Measurements from ENCODE around the gene SORCS2.

DNA sequence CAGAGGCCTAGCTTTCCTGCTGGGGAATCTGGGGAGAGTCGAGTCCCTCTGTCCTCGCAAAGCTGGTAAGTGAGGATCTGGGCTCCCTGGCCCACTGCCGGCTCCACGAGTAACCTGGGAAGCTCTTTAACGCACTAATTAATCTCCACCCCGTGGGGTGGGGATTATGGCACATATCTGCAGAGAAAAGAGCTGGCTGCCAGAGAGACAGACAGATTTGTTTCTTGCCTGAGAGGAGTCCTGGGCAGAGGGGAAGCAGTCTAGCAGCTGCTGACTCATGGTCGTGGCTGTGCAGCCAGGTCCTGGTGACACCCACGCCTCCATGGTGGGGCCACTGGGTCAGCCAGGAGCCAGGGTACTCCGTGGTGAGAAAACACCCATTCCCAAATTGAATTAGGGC is 14.0 kb downstream of the SORCS2 start:
- TF ChIP-seq POLR2A (IDR thresholded peaks at IDR 0.05) (no peak), CTCF (IDR thresholded peaks at IDR 0.05) (no peak), POLR2AphosphoS5 (IDR thresholded peaks at IDR 0.05) (no peak)

All from breast epithelium (tissue), 3 donors.